Activated CD4-positive, alpha-beta T cell treated with anti-CD3 and anti-CD28 coated beads for 48 hours (primary cell): ENCODE data around the gene SMIM43.
"Not testable (repeated sequence)": the region's sequence is repeated elsewhere in the genome, so short reads cannot be mapped to it uniquely, and the experiment has no call there.

Source experiments
- DNase-seq: peaks from one replicate; pipeline ENCODE4 v3.0.0-alpha.2; 2020

The SMIM43 gene

GRCh38 chr4:121778991-121779628 is 14.1 kb upstream of the SMIM43 start:
- DNase-seq: no peak

GRCh38 chr4:121777625-121778024 is 12.7 kb upstream of the SMIM43 start:
- no peak for DNase-seq

- no peak for DNase-seq
Observed at GRCh38 chr4:121776610-121777401, 11.8 kb upstream of the SMIM43 start.

GRCh38 chr4:121773883-121774282 is 8.9 kb upstream of the SMIM43 start:
- no peak for DNase-seq

- DNase-seq: no peak
Observed at GRCh38 chr4:121771869-121772268, 6.9 kb upstream of the SMIM43 start.

- DNase-seq: no peak
Observed at GRCh38 chr4:121769341-121769740, 4.4 kb upstream of the SMIM43 start.

GRCh38 chr4:121767166-121767565 is 2.2 kb upstream of the SMIM43 start:
- no peak for DNase-seq

- DNase-seq: no peak
Observed at GRCh38 chr4:121765971-121766538, 1.1 kb upstream of the SMIM43 start.

- no peak for DNase-seq
Observed at GRCh38 chr4:121765368-121765705, 373 bp upstream of the SMIM43 start.

GRCh38 chr4:121764303-121764701 is 662 bp downstream of the SMIM43 start:
- no peak for DNase-seq

GRCh38 chr4:121760205-121760604 is 4.8 kb downstream of the SMIM43 start:
- DNase-seq: no peak

- DNase-seq: no peak
Observed at GRCh38 chr4:121758925-121759568, 5.9 kb downstream of the SMIM43 start.

GRCh38 chr4:121752142-121752541 is 12.8 kb downstream of the SMIM43 start:
- not testable (repeated sequence) for DNase-seq

GRCh38 chr4:121749225-121749624 is 15.7 kb downstream of the SMIM43 start:
- no peak for DNase-seq

- no peak for DNase-seq
Observed at GRCh38 chr4:121742794-121743193, 22.2 kb downstream of the SMIM43 start.

- DNase-seq: no peak
Observed at GRCh38 chr4:121741751-121742150, 23.2 kb downstream of the SMIM43 start.

- DNase-seq: no peak
Observed at GRCh38 chr4:121740796-121741409, 24.1 kb downstream of the SMIM43 start.

GRCh38 chr4:121739575-121739974 is 25.4 kb downstream of the SMIM43 start:
- no peak for DNase-seq

GRCh38 chr4:121738780-121739535 is 26.0 kb downstream of the SMIM43 start:
- no peak for DNase-seq

- DNase-seq: no peak
Observed at GRCh38 chr4:121737846-121738554, 27.0 kb downstream of the SMIM43 start.

GRCh38 chr4:121736735-121737351 is 28.1 kb downstream of the SMIM43 start:
- peak; percentile 30 for DNase-seq
